ENCODE results near the gene B4GALT2. TPM values are rescaled to one million over a fixed set of nuclear protein-coding genes. Genes with fewer than 3 reads are reported as not detected.

Gene B4GALT2
- total RNA-seq, 1 experiment from 2014 or later = 159 TPM

Other genes with a start within 250 kb of the B4GALT2 start
- gene ARTN, start 45.4 kb upstream of the B4GALT2 start, total RNA-seq (2014; rRNA removed; shearing (Covaris generic)) = not detected in 2 replicates
- 19.1 and 24.6 TPM in 2 replicates for gene IPO13, start 32.3 kb upstream of the B4GALT2 start, total RNA-seq (2014; rRNA removed; shearing (Covaris generic))
- 118 and 120 TPM in 2 replicates for gene DPH2, start 9.2 kb upstream of the B4GALT2 start, total RNA-seq (2014; rRNA removed; shearing (Covaris generic))
- gene ATP6V0B, start 4.2 kb upstream of the B4GALT2 start, total RNA-seq (2014; rRNA removed; shearing (Covaris generic)) = 254 and 277 TPM in 2 replicates
- 8.8 and 9.2 TPM in 2 replicates for gene CCDC24, start 12.4 kb downstream of the B4GALT2 start, total RNA-seq (2014; rRNA removed; shearing (Covaris generic))
- 1.0 and 1.9 TPM in 2 replicates for gene SLC6A9, start 52.3 kb downstream of the B4GALT2 start, total RNA-seq (2014; rRNA removed; shearing (Covaris generic))
- not detected in 2 replicates for gene KLF17, start 139.6 kb downstream of the B4GALT2 start, total RNA-seq (2014; rRNA removed; shearing (Covaris generic))
- gene KLF18, start 162.4 kb downstream of the B4GALT2 start, total RNA-seq (2014; rRNA removed; shearing (Covaris generic)) = not detected in 2 replicates
- gene DMAP1, start 234.3 kb downstream of the B4GALT2 start, total RNA-seq (2014; rRNA removed; shearing (Covaris generic)) = 29.7 and 43.9 TPM in 2 replicates

Measured in HT-29 (cell line).